DND-41 (cell line): ENCODE data around the gene C12orf75.

Experiments
- EZH2 ChIP-seq: IDR thresholded peaks from 3 replicates; pipeline ENCODE4 v1.6.1; 2012; ENCODE audit warnings: borderline replicate concordance, low read depth, mild to moderate bottlenecking, moderate library complexity, low read length, inconsistent platforms; ENCODE audit not compliant: severe bottlenecking
- TF ChIP-seq, protein P1 (sequence below): IDR thresholded peaks from 2 replicates; pipeline ENCODE4 v1.5.1; 2012; ENCODE audit warnings: borderline replicate concordance, low read length, moderate library complexity, mild to moderate bottlenecking; ENCODE audit not compliant: poor library complexity, severe bottlenecking; ENCODE audit errors: extremely low read depth

DNA sequence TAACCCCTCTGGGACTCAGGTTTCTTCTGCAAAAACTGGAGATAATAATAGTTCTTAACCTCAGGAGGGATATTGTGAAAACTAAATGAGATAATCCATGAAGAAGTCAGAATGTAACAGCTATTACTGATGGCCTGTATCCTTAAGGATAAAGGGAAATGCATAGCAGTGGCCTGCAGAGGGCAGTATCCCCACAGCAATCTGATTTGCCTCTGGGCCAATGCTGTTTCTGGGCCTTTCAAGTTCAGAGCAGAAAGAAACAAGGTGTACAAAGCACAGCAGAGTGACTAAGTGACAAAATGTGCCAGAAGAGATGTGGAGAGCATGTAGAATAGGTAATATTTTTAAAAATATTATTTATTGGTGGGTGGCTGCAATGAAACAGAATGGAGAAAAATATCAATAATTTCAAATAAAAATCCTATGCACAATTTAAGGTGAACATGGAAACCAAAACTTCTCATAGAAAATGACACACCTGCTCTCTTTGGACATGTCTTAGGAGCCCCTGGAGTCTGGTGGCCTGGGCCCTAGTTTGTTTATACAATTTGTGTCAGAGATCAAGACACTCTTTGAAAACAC lies 90.3 kb downstream of the C12orf75 start:
- TF ChIP-seq, protein P1, sequence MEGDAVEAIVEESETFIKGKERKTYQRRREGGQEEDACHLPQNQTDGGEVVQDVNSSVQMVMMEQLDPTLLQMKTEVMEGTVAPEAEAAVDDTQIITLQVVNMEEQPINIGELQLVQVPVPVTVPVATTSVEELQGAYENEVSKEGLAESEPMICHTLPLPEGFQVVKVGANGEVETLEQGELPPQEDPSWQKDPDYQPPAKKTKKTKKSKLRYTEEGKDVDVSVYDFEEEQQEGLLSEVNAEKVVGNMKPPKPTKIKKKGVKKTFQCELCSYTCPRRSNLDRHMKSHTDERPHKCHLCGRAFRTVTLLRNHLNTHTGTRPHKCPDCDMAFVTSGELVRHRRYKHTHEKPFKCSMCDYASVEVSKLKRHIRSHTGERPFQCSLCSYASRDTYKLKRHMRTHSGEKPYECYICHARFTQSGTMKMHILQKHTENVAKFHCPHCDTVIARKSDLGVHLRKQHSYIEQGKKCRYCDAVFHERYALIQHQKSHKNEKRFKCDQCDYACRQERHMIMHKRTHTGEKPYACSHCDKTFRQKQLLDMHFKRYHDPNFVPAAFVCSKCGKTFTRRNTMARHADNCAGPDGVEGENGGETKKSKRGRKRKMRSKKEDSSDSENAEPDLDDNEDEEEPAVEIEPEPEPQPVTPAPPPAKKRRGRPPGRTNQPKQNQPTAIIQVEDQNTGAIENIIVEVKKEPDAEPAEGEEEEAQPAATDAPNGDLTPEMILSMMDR, result peak; percentile 94
- no peak for TF ChIP-seq EZH2
